K562 (cell line): Measurements from ENCODE around the gene ACSF2. TPM values are rescaled to one million over a fixed set of nuclear protein-coding genes. Genes with fewer than 3 reads are reported as not detected.

ENCODE experiments used
- CEBPG ChIP-seq, 3 experiments: fragments of 200-800 bp in 1 of 3; sonication (Bioruptor generic) in 1 of 3; sonication (generic) in 1 of 3; formaldehyde crosslinking in 1 of 3; IDR thresholded peaks in 2 of 3; conservative IDR thresholded peaks in 1 of 3; 2 replicates each; pipeline versions ENCODE4 v1.6.1 to v1.8.0; 2016 to 2022; ENCODE audit warnings: missing compliant biosample characterization in 2 of 3, missing genetic modification characterization in 2 of 3, mild to moderate bottlenecking in 1 of 3, missing genetic modification reagents in 1 of 3
- CHD1 ChIP-seq: fragments of 200-600 bp; sonication (generic); IDR thresholded peaks from one replicate; pipeline ENCODE4 v1.6.1; 2012; ENCODE audit warnings: mild to moderate bottlenecking, moderate library complexity, low read length, inconsistent platforms
- FOXA3 ChIP-seq, 2 experiments: fragments of 450-650 bp in 1 of 2; sonication (generic) in 1 of 2; formaldehyde crosslinking; IDR thresholded peaks in 1 of 2; conservative IDR thresholded peaks in 1 of 2; 2 replicates each; pipeline versions ENCODE4 v1.4.0 to v1.8.0; 2020 to 2022; ENCODE audit warnings: mild to moderate bottlenecking in 2 of 2, missing genetic modification reagents in 1 of 2
- FOXO4 ChIP-seq: fragments of 450-650 bp; formaldehyde crosslinking; IDR thresholded peaks from 2 replicates; pipeline ENCODE4 v1.4.0; 2020; ENCODE audit warnings: mild to moderate bottlenecking, moderate library complexity
- GATAD2B ChIP-seq: fragments of 450-650 bp; IDR thresholded peaks from 2 replicates; pipeline ENCODE4 v1.6.1; 2017; ENCODE audit warnings: mild to moderate bottlenecking, borderline replicate concordance
- ILF3 ChIP-seq: fragments of 450-650 bp; IDR thresholded peaks from 2 replicates; pipeline ENCODE4 v1.6.1; 2018; ENCODE audit warnings: antibody characterized with exemption, mild to moderate bottlenecking, moderate library complexity, borderline replicate concordance
- L3MBTL2 ChIP-seq: fragments of 450-650 bp; IDR thresholded peaks from 2 replicates; pipeline ENCODE4 v1.6.1; 2016; ENCODE audit warnings: mild to moderate bottlenecking, moderate library complexity
- MED1 ChIP-seq: sonication (generic); formaldehyde crosslinking; IDR thresholded peaks from 2 replicates; pipeline ENCODE4 v1.8.1; 2023; ENCODE audit warnings: missing genetic modification reagents, borderline replicate concordance
- NCOA1 ChIP-seq: fragments of 450-650 bp; IDR thresholded peaks from 2 replicates; pipeline ENCODE4 v1.6.1; 2016; ENCODE audit warnings: low read depth
- NFE2L1 ChIP-seq: fragments of 450-650 bp; IDR thresholded peaks from 2 replicates; pipeline ENCODE4 v1.6.1; 2016; ENCODE audit warnings: missing genetic modification characterization, low read depth, mild to moderate bottlenecking, missing compliant biosample characterization, moderate library complexity, borderline replicate concordance
- POLR2G ChIP-seq: fragments of 200-400 bp; formaldehyde crosslinking; IDR thresholded peaks from 2 replicates; pipeline ENCODE4 v1.6.1; 2017; ENCODE audit warnings: low read depth, mild to moderate bottlenecking, antibody characterized with exemption, low read length, moderate library complexity
- POLR2H ChIP-seq: IDR thresholded peaks from 2 replicates; pipeline ENCODE4 v1.6.1; 2016; ENCODE audit warnings: missing genetic modification characterization, low read depth, mild to moderate bottlenecking, control low read depth, missing compliant biosample characterization, moderate library complexity
- PRDM10 ChIP-seq: fragments of 450-650 bp; IDR thresholded peaks from 2 replicates; pipeline ENCODE4 v1.6.1; 2018; ENCODE audit not compliant: partially characterized antibody
- TCF15 ChIP-seq: fragments of 250-450 bp; sonication (Bioruptor Pico); IDR thresholded peaks from 2 replicates; pipeline ENCODE4 v1.8.0; 2022; ENCODE audit warnings: moderate library complexity, mild to moderate bottlenecking, inconsistent platforms
- TFE3 ChIP-seq: fragments of 450-650 bp; formaldehyde crosslinking; IDR thresholded peaks from 2 replicates; pipeline ENCODE4 v1.4.0; 2020; ENCODE audit warnings: mild to moderate bottlenecking, mixed read lengths
- TRIM24 ChIP-seq, 2 experiments: fragments of 450-650 bp; IDR thresholded peaks; 2 replicates each; pipeline ENCODE4 v1.6.1; 2016
- ZFP30 ChIP-seq: fragments of 250-450 bp; sonication (Bioruptor Pico); IDR thresholded peaks from 2 replicates; pipeline ENCODE4 v1.8.0; 2022; ENCODE audit warnings: moderate library complexity, mild to moderate bottlenecking, inconsistent platforms, borderline replicate concordance
- ZNF197 ChIP-seq: fragments of 200-800 bp; sonication (Bioruptor generic); IDR thresholded peaks from 2 replicates; pipeline ENCODE4 v1.6.1; 2016; ENCODE audit warnings: low read depth, missing genetic modification characterization, missing compliant biosample characterization
- ZNF212 ChIP-seq: fragments of 450-650 bp; formaldehyde crosslinking; IDR thresholded peaks from 2 replicates; pipeline ENCODE4 v1.4.0; 2020; ENCODE audit warnings: mild to moderate bottlenecking
- ZNF511 ChIP-seq: sonication (generic); formaldehyde crosslinking; IDR thresholded peaks from 2 replicates; pipeline ENCODE4 v1.8.0; 2022; ENCODE audit warnings: mild to moderate bottlenecking, missing genetic modification reagents
- ZNF583 ChIP-seq: fragments of 250-450 bp; sonication (Bioruptor Pico); IDR thresholded peaks from 2 replicates; pipeline ENCODE4 v1.4.0; 2020
- polyA plus RNA-seq, 8 experiments: library from polyadenylated mRNA; depleted of rRNA in 4 of 8; stranded (reverse) in 5 of 8; unstranded in 3 of 8; fragments of >200 nt; fragmentation: Nextera tagmentation in 2 of 8; fragmentation: Illumina TruSeq in 1 of 8; extraction: Ambion mirVana in 2 of 8; extraction: Trizol in 1 of 8; gene quantifications; 2 replicates each; pipeline versions ENCODE4 v1.2.1 to v1.2.3, GENCODE V29; 2011 to 2014; ENCODE audit warnings: inconsistent platforms in 1 of 8, missing spikeins in 1 of 8
- total RNA-seq, 7 experiments: library from RNA; depleted of rRNA in 6 of 7; stranded (reverse); fragments of >200 nt in 6 of 7; fragmentation: Illumina TruSeq in 2 of 7; extraction: Trizol in 2 of 7; gene quantifications; 2 replicates each; pipeline versions ENCODE4 v1.2.1 to v1.2.3, GENCODE V29; 2011 to 2021; ENCODE audit warnings: low replicate concordance in 1 of 7

The ACSF2 gene
- total and polyA plus RNA-seq, 9 of the 15 experiments (the other 6 are each of a cell fraction or from before 2014, with no cell fraction given): 0.89 to 6.1 (median 3.5) TPM

- TF ChIP-seq PRDM10 (no peak), TCF15 (CRISPR knock-in tag) (peak; percentile 85), TRIM24 (IDR thresholded peaks at IDR 0.05) (no peak), ILF3 (no peak), ZNF583 (peak; percentile 90), POLR2H (tag) (no peak), TFE3 (peak; percentile 10; the same call in 1 of the 2 replicates), ZFP30 (CRISPR knock-in tag) (no peak), ZNF197 (peak; percentile 91; the same call in 1 of the 2 replicates), CEBPG (CRISPR knock-in tag; IDR thresholded peaks at IDR 0.05) (no peak), CEBPG (tag; conservative IDR thresholded peaks at IDR 0.05 in 1 of 2, IDR thresholded peaks at IDR 0.05 in 1 of 2) (no peak), ZNF511 (CRISPR knock-in tag) (no peak), L3MBTL2 (no peak), POLR2G (no peak), CHD1 (no peak), NCOA1 (no peak), GATAD2B (no peak), FOXA3 (CRISPR knock-in tag; conservative IDR thresholded peaks at IDR 0.05 in 1 of 2, IDR thresholded peaks at IDR 0.05 in 1 of 2) (no peak), FOXO4 (no peak), ZNF212 (CRISPR knock-in tag) (no peak), MED1 (CRISPR knock-in tag) (no peak), NFE2L1 (tag) (peak; percentile 23; the same call in 1 of the 2 replicates)
Measured at GRCh38 chr17:50448643-50449042, 22.6 kb downstream of the ACSF2 start (continued).
